Upper lobe of left lung (tissue), 6 donors: Measurements from ENCODE around the gene SLC8B1. TPM values are rescaled to one million over a fixed set of nuclear protein-coding genes. Genes with fewer than 3 reads are reported as not detected.

Experiments used
- ATAC-seq, 2 donors: fragments of 200-7000 bp; cut with Tn5 transposase; one replicate each; pipeline ENCODE4 v1.9.1; 2022; ENCODE audit warnings: mild to moderate bottlenecking in 2 of 2, moderate library complexity in 2 of 2; ENCODE audit not compliant: low FRiP score in 2 of 2
- DNase-seq, 2 donors: peaks; one replicate each; pipeline ENCODE4 v3.0.0-alpha.2; 2019 to 2020
- H3K27ac ChIP-seq, 4 donors: fragments of 200-600 bp; sonication (generic); one replicate each; pipeline ENCODE4 v1.5.1; 2016 to 2019
- H3K27me3 ChIP-seq, 4 donors: fragments of 200-600 bp; sonication (generic); one replicate each; pipeline ENCODE4 v1.5.1; 2017 to 2019
- H3K36me3 ChIP-seq, 4 donors: fragments of 200-600 bp; sonication (generic); one replicate each; pipeline ENCODE4 v1.5.1; 2016 to 2019
- H3K4me1 ChIP-seq, 4 donors: fragments of 200-600 bp; sonication (generic); one replicate each; pipeline ENCODE4 v1.5.1; 2018 to 2019
- H3K4me3 ChIP-seq, 4 donors: fragments of 200-600 bp; sonication (generic); one replicate each; pipeline ENCODE4 v1.5.1; 2017 to 2019; ENCODE audit warnings: mild to moderate bottlenecking in 2 of 4, moderate library complexity in 1 of 4
- H3K9me3 ChIP-seq, 4 donors: fragments of 200-600 bp; sonication (generic); one replicate each; pipeline ENCODE4 v1.5.1; 2018 to 2019
- EP300 ChIP-seq, 4 donors: sonication (generic); formaldehyde crosslinking; IDR thresholded peaks; one replicate each; pipeline ENCODE4 v1.5.1; 2017; ENCODE audit warnings: antibody characterized with exemption in 4 of 4, control low read depth in 2 of 4
- POLR2A ChIP-seq, 4 donors: fragments of 450-650 bp; IDR thresholded peaks; one replicate each; pipeline ENCODE4 v1.5.1; 2016 to 2017; ENCODE audit warnings: antibody characterized with exemption in 4 of 4, mild to moderate bottlenecking in 2 of 4
- POLR2AphosphoS5 ChIP-seq, 2 donors: sonication (generic); formaldehyde crosslinking; IDR thresholded peaks; one replicate each; pipeline ENCODE4 v1.5.1; 2017; ENCODE audit warnings: antibody characterized with exemption in 2 of 2
- WGBS, 2 donors: methylation state at CpG; one replicate each; pipeline ENCODE4 v1.1.5; 2017 to 2018; 5-methylcytosine and 5-hydroxymethylcytosine counted together
- total RNA-seq, 6 donors: library from RNA; depleted of rRNA in 4 of 6; stranded (reverse); fragments of >200 nt in 4 of 6; gene quantifications; one replicate each; pipeline versions ENCODE4 v1.1.0 to v1.2.1, GENCODE V29; 2016 to 2021
- TF ChIP-seq, protein P1 (sequence below), 6 experiments: fragments of 450-650 bp in 4 of 6; fragments of 200-600 bp in 2 of 6; sonication (generic) in 2 of 6; IDR thresholded peaks; one replicate each; pipeline ENCODE4 v1.5.1; 2016 to 2019; ENCODE audit warnings: antibody characterized with exemption in 6 of 6
- donor health status: DM: no; HTN: no; CAD: no; lungs with moderate emphysema.
- donor health status: DM: no; HTN: yes; CAD: no; lungs with severe emphysema.

SLC8B1 gene
- total RNA-seq, 6 donors from 2014 or later, result 35.9 to 189 (median 44.5) TPM

DNA sequence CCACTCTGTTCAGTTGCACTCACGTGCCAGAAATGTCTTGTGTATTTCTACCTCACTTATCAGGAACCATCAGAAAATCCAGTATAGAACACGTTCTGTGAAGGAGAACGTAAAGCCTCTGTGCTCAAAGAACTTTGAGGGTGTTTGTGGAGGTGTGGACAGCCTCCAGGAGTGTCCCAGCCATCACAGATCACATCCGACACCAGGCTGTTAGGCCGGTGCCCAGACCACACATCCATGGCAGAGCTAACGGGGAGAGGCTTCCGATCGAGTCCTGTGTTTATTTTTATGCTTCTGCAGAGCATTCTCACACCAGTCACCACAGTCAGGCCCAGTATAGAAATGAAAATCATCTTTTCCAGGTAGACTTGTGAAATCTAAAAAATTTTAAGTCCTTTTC lies 60.1 kb downstream of the SLC8B1 start:
- 84 to 91% methylated on average over 7 to 8 of the region's 8 CpGs for WGBS, 2 donors
- Histone ChIP-seq H3K27ac (no peak overlapping the region), H3K27me3 (no peaks in the 10 kb centered on the region), H3K4me3 (no peak overlapping the region), H3K36me3 (peaks cover 26 to 86% (median 51%) of the 10 kb centered on the region in 4 donors), H3K9me3 (no peaks in the 10 kb centered on the region), H3K4me1 (peaks cover 18 to 23% (median 20%) of the 10 kb centered on the region in 4 donors)
- DNase-seq (no peak), ATAC-seq (no peak)
- no peak for TF ChIP-seq EP300 (IDR thresholded peaks at IDR 0.05)
- TF ChIP-seq, protein P1, sequence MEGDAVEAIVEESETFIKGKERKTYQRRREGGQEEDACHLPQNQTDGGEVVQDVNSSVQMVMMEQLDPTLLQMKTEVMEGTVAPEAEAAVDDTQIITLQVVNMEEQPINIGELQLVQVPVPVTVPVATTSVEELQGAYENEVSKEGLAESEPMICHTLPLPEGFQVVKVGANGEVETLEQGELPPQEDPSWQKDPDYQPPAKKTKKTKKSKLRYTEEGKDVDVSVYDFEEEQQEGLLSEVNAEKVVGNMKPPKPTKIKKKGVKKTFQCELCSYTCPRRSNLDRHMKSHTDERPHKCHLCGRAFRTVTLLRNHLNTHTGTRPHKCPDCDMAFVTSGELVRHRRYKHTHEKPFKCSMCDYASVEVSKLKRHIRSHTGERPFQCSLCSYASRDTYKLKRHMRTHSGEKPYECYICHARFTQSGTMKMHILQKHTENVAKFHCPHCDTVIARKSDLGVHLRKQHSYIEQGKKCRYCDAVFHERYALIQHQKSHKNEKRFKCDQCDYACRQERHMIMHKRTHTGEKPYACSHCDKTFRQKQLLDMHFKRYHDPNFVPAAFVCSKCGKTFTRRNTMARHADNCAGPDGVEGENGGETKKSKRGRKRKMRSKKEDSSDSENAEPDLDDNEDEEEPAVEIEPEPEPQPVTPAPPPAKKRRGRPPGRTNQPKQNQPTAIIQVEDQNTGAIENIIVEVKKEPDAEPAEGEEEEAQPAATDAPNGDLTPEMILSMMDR (IDR thresholded peaks at IDR 0.05), result no peak
- no peak for TF ChIP-seq POLR2AphosphoS5 (IDR thresholded peaks at IDR 0.05)
- no peak for TF ChIP-seq POLR2A (IDR thresholded peaks at IDR 0.05)

DNA sequence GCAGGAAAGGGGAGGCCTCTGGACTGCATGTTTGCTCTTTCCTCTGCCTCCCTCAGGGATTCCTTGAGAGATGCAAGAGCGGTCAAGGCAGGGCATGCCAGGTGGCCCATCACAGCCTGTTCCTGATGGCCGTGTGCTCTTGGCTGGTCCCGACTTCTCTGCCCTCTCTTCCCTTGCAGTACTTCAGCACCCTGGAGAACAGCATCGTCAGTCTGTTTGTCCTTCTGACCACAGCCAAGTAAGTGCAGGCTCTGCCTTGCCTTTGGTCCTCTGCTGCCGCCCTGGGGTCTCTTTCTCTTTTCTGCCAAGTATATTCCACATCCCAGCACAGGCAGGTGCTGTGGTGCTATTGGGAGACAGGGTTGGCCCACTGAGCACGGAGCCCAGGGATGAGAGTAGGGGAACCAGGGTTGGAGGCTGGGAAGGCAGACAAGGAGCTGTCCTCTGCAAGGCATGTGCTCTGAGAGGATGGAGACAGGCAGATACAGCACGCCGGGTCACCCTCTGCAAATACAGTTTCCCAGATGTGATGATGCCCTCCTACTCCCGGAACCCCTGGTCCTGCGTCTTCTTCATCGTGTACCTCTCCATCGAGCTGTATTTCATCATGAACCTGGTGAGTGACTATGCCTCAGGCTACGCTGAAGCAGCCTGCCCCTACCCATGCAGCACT lies 61.7 kb downstream of the SLC8B1 start:
- WGBS, 2 donors, result 87 to 92% methylated on average over 13 of the region's 13 CpGs
- Histone ChIP-seq H3K27me3 (no peaks in the 10 kb centered on the region), H3K4me1 (peaks cover 18 to 23% (median 20%) of the 10 kb centered on the region in 4 donors), H3K36me3 (peaks cover 28 to 91% (median 57%) of the 10 kb centered on the region in 4 donors), H3K27ac (peak overlapping the region in 3 of 4 donors; percentile 50 to 76 (median 74)), H3K4me3 (no peak overlapping the region), H3K9me3 (no peaks in the 10 kb centered on the region)
- ATAC-seq (no peak), DNase-seq (no peak)
- no peak for TF ChIP-seq POLR2A (IDR thresholded peaks at IDR 0.05)
- TF ChIP-seq, protein P1 (IDR thresholded peaks at IDR 0.05), result no peak
- no peak for TF ChIP-seq POLR2AphosphoS5 (IDR thresholded peaks at IDR 0.05)
- no peak for TF ChIP-seq EP300 (IDR thresholded peaks at IDR 0.05)

DNA sequence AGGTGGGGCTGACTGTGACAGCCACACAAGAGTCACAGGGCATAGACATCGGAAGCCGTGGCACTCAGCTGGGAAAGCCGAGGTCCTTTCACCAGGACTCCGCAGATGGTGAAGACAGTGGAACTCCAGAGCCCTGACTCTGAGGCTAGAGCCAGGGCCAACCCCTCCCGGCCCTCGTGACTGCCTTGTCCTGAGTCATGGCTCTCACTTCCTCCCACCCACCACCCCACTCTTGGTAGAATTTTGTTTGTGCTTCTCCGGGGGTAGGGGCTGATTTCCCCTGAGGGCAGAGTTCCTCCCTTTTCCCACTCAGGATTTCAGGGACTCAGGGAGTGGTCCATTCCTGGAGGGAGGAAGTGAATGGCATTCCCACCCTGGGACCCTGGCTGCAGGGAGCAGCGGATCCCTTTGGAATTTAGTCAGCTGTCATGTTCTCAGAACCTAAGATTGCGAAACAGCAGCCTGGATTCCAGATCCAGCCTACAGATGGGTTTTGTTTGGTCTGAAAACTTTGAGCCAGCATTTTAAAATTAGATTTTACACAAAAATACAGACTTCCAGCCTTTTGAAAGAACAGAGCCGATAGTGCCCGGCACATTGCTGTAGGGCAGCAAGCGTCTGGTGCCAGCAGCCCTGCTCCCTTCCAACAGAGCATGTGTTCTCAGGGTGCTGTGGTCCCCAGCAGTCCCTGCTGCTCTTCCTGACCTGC lies 62.9 kb downstream of the SLC8B1 start:
- no peak overlapping the region for H3K4me3 ChIP-seq
- H3K27ac ChIP-seq, result peak overlapping the region; percentile 48 to 76 (median 62)
- no peaks in the 10 kb centered on the region for H3K9me3 ChIP-seq
- peaks cover 25 to 91% (median 53%) of the 10 kb centered on the region in 4 donors for H3K36me3 ChIP-seq
- DNase-seq (peak in 1 of 2 donors; percentile 71), ATAC-seq (peak; percentile 81 to 97)
- WGBS, 2 donors, result 56 to 64% methylated on average over 11 to 12 of the region's 12 CpGs
- peak in 1 of 4 donors; percentile 30 for TF ChIP-seq POLR2A (IDR thresholded peaks at IDR 0.05)
- no peak for TF ChIP-seq EP300 (IDR thresholded peaks at IDR 0.05)
- TF ChIP-seq POLR2AphosphoS5 (IDR thresholded peaks at IDR 0.05), result peak; percentile 53 to 55
- no peaks in the 10 kb centered on the region for H3K27me3 ChIP-seq
- peaks cover 18 to 23% (median 20%) of the 10 kb centered on the region in 4 donors for H3K4me1 ChIP-seq

DNA sequence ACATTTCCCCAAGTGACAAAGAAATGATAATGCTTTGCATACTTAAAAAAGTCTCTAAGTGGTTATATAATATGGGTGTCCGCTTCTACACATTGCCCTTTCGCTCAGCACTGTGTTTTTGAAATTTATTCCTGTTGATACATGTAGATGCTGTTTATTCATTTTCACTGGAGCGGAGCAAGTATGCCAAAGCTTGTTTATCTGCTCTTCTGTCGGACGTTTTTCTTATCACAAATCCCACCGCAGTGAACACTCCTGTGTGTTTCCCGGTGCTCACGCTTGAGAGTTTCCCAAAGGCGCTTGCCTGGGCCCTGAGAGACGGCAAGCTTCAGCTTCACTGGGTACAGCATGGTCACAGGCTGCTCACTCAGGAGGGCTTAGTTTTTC lies 63.5 kb downstream of the SLC8B1 start:
- Histone ChIP-seq H3K9me3 (no peaks in the 10 kb centered on the region), H3K27me3 (no peaks in the 10 kb centered on the region), H3K4me1 (peaks cover 18 to 23% (median 20%) of the 10 kb centered on the region in 4 donors), H3K4me3 (no peak overlapping the region), H3K36me3 (peaks cover 31 to 91% (median 55%) of the 10 kb centered on the region in 4 donors), H3K27ac (peak overlapping the region; percentile 48 to 76 (median 62))
- DNase-seq (no peak), ATAC-seq (no peak)
- WGBS, 2 donors, result 84 to 86% methylated on average over 10 of the region's 10 CpGs
- TF ChIP-seq, protein P1 (IDR thresholded peaks at IDR 0.05), result no peak
- no peak for TF ChIP-seq POLR2AphosphoS5 (IDR thresholded peaks at IDR 0.05)
- TF ChIP-seq EP300 (IDR thresholded peaks at IDR 0.05), result no peak
- TF ChIP-seq POLR2A (IDR thresholded peaks at IDR 0.05), result no peak

DNA sequence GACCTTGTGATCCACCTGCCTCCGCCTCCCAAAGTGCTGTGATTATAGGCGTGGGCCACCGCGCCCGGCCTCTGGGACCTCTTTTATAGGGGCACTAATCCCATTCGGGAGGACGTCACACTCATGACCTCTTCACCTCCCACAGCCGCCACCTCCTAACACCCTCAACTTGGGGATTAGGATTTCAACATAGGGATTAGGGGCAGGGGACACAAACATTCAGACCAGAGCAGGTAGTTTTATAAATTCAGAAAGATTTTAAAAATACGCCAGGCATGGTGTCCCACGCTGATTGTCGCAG lies 64.2 kb downstream of the SLC8B1 start:
- DNase-seq (peak in 1 of 2 donors; percentile 56), ATAC-seq (no peak)
- 96 to 97% methylated on average over 11 of the region's 11 CpGs for WGBS, 2 donors
- no peaks in the 10 kb centered on the region for H3K9me3 ChIP-seq
- no peak overlapping the region for H3K4me3 ChIP-seq
- no peaks in the 10 kb centered on the region for H3K27me3 ChIP-seq
- TF ChIP-seq POLR2A (IDR thresholded peaks at IDR 0.05) (no peak), POLR2AphosphoS5 (IDR thresholded peaks at IDR 0.05) (no peak), EP300 (IDR thresholded peaks at IDR 0.05) (no peak)
- TF ChIP-seq, protein P1 (IDR thresholded peaks at IDR 0.05), result no peak
- H3K36me3 ChIP-seq, result peaks cover 32 to 92% (median 60%) of the 10 kb centered on the region in 4 donors
- H3K4me1 ChIP-seq, result peaks cover 18 to 23% (median 20%) of the 10 kb centered on the region in 4 donors
- H3K27ac ChIP-seq, result peak overlapping the region in 3 of 4 donors; percentile 50 to 76 (median 74)
